ENCODE results near the gene BPHL.
"Not testable (repeated sequence)": the region's sequence is repeated elsewhere in the genome, so short reads cannot be mapped to it uniquely, and the experiment has no call there.

Gene BPHL

DNA sequence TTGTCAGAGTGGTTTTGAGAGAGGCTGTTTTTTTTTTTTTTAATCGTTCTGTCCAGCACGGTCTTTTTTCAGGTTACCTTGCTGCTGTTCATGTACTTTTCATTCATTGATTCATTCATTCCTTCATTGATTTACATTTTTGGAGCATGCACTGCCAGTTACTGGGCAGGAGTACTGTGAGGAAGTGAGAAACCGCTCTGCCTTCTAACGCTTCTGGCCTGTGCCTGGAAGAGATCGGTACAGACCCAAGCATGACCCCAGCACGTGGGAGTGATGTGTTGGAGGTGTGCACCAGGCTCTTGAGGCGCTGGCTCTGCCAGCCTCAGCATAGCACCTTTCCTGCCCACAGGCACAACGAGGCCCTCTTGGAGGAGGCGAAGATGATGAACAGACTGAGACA is 41.1 kb upstream of the BPHL start:
- Histone ChIP-seq H3K9me3 (ENCODE audit: insufficient read depth, low read length) (no peaks in the 10 kb centered on the region), H3F3A (ENCODE audit: insufficient read depth) (no peaks in the 10 kb centered on the region; the same call in 1 of the 2 replicates), H3K9ac (ENCODE audit: low read length) (no peak overlapping the region), H3K4me3 (ENCODE audit: insufficient read depth, low read length, poor library complexity, severe bottlenecking) (no peak overlapping the region), H3K9me2 (replicated peaks; ENCODE audit: insufficient read depth, low read length) (no peaks in the 10 kb centered on the region), H3K79me2 (ENCODE audit: insufficient read depth, low read length) (peaks cover 44% of the 10 kb centered on the region), H2AFZ (ENCODE audit: low read depth, low read length, severe bottlenecking) (no peak overlapping the region), H3K27ac (ENCODE audit: low read depth, low read length) (no peak overlapping the region), H3K4me2 (ENCODE audit: low read depth, low read length, poor library complexity, severe bottlenecking) (no peak overlapping the region), H3K27me3 (ENCODE audit: low read length) (no peaks in the 10 kb centered on the region), H3K36me3 (ENCODE audit: low read length) (peaks cover 10% of the 10 kb centered on the region), H4K20me1 (ENCODE audit: low read depth, low read length) (no peaks in the 10 kb centered on the region)
- TF ChIP-seq, protein P1, sequence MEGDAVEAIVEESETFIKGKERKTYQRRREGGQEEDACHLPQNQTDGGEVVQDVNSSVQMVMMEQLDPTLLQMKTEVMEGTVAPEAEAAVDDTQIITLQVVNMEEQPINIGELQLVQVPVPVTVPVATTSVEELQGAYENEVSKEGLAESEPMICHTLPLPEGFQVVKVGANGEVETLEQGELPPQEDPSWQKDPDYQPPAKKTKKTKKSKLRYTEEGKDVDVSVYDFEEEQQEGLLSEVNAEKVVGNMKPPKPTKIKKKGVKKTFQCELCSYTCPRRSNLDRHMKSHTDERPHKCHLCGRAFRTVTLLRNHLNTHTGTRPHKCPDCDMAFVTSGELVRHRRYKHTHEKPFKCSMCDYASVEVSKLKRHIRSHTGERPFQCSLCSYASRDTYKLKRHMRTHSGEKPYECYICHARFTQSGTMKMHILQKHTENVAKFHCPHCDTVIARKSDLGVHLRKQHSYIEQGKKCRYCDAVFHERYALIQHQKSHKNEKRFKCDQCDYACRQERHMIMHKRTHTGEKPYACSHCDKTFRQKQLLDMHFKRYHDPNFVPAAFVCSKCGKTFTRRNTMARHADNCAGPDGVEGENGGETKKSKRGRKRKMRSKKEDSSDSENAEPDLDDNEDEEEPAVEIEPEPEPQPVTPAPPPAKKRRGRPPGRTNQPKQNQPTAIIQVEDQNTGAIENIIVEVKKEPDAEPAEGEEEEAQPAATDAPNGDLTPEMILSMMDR (IDR thresholded peaks at IDR 0.05; ENCODE audit: insufficient read depth, low read length, poor library complexity, severe bottlenecking), result no peak
- no peak for TF ChIP-seq EZH2phosphoT487 (conservative IDR thresholded peaks at IDR 0.05; ENCODE audit: low read length)

DNA sequence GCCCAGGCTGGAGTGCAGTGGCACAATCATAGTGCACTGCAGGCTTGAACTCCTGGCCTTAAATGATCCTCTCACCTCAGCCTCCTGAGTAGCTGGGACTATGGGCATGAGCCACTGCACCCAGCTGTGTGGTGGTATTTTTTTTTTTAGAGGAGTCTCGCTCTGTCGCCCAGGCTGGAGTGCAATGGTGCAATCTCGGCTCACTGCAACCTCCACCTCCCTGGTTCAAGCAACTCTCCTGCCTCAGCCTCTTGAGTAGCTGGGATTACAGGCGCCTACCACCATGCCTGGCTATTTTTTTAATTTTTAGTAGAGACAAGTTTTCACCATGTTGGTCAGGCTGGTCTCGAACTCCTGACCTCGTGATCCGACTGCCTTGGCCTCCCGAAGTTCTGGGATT is 39.6 kb upstream of the BPHL start:
- not testable (repeated sequence) for H3F3A ChIP-seq (ENCODE audit: insufficient read depth); H3K9me3 ChIP-seq (ENCODE audit: insufficient read depth, low read length); H3K36me3 ChIP-seq (ENCODE audit: low read length); H3K27me3 ChIP-seq (ENCODE audit: low read length); H3K4me3 ChIP-seq (ENCODE audit: insufficient read depth, low read length, poor library complexity, severe bottlenecking); H2AFZ ChIP-seq (ENCODE audit: low read depth, low read length, severe bottlenecking); H3K27ac ChIP-seq (ENCODE audit: low read depth, low read length); H3K4me2 ChIP-seq (ENCODE audit: low read depth, low read length, poor library complexity, severe bottlenecking); H3K9ac ChIP-seq (ENCODE audit: low read length); H4K20me1 ChIP-seq (ENCODE audit: low read depth, low read length); H3K9me2 ChIP-seq (replicated peaks; ENCODE audit: insufficient read depth, low read length)
- peaks cover 30% of the 10 kb centered on the region for H3K79me2 ChIP-seq (ENCODE audit: insufficient read depth, low read length)

DNA sequence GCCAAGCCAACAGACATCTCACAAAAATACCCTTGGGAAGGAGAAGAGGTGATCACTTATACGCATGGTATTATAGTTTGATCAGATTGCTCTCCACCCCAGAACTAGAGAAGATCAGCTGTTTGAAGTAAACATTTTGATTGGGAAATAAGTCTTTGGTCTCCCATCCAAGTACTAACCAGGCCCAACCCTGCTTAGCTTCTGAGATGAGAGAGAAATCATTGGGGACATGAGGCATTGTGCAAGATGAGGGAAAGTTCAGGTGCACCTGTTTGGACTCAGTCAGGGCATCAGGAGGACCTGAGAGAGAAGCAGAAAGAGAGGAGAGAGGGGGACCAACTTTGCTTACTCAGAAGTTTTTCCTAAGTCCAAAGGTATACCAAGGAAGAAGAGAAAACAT is 38.8 kb upstream of the BPHL start:
- H3K27ac ChIP-seq (ENCODE audit: low read depth, low read length), result no peak overlapping the region
- no peaks in the 10 kb centered on the region for H3K27me3 ChIP-seq (ENCODE audit: low read length)
- H4K20me1 ChIP-seq (ENCODE audit: low read depth, low read length), result no peaks in the 10 kb centered on the region
- no peaks in the 10 kb centered on the region for H3K9me2 ChIP-seq (replicated peaks; ENCODE audit: insufficient read depth, low read length)
- no peaks in the 10 kb centered on the region for H3K9me3 ChIP-seq (ENCODE audit: insufficient read depth, low read length)
- no peak overlapping the region for H3K9ac ChIP-seq (ENCODE audit: low read length)
- no peaks in the 10 kb centered on the region for H3F3A ChIP-seq (ENCODE audit: insufficient read depth)
- H3K36me3 ChIP-seq (ENCODE audit: low read length), result peaks cover 10% of the 10 kb centered on the region
- no peak for TF ChIP-seq EZH2phosphoT487 (conservative IDR thresholded peaks at IDR 0.05; ENCODE audit: low read length)
- TF ChIP-seq, protein P1 (IDR thresholded peaks at IDR 0.05; ENCODE audit: insufficient read depth, low read length, poor library complexity, severe bottlenecking), result no peak
- no peak overlapping the region for H3K4me3 ChIP-seq (ENCODE audit: insufficient read depth, low read length, poor library complexity, severe bottlenecking)
- no peak overlapping the region for H2AFZ ChIP-seq (ENCODE audit: low read depth, low read length, severe bottlenecking)
- H3K4me2 ChIP-seq (ENCODE audit: low read depth, low read length, poor library complexity, severe bottlenecking), result no peak overlapping the region
- peaks cover 25% of the 10 kb centered on the region for H3K79me2 ChIP-seq (ENCODE audit: insufficient read depth, low read length)

DNA sequence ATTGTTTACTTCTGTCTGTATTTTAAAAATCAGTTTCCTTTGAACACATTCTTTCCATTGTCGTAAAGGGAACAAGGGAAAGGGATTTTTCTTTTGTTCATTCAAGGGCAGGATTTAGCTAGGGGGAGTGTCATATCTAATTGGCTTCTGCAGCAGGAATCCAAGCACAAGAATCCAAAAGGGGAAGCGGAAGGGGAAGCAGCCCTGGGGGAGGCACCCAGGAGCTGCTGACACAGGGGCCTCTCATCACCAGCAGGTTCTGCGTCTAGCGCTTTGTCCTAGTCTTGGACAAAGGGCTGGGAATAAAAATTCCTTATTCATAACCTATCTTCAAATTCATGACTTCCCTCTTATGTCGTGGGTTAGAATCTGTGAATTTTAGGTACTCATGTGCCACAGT is 36.6 kb upstream of the BPHL start:
- no peaks in the 10 kb centered on the region for H3K9me3 ChIP-seq (ENCODE audit: insufficient read depth, low read length)
- H3K79me2 ChIP-seq (ENCODE audit: insufficient read depth, low read length), result peaks cover 4% of the 10 kb centered on the region; the same call in 1 of the 2 replicates
- no peak overlapping the region for H3K9ac ChIP-seq (ENCODE audit: low read length)
- H2AFZ ChIP-seq (ENCODE audit: low read depth, low read length, severe bottlenecking), result no peak overlapping the region
- no peak overlapping the region for H3K4me2 ChIP-seq (ENCODE audit: low read depth, low read length, poor library complexity, severe bottlenecking)
- TF ChIP-seq, protein P1 (IDR thresholded peaks at IDR 0.05; ENCODE audit: insufficient read depth, low read length, poor library complexity, severe bottlenecking), result no peak
- no peak for TF ChIP-seq EZH2phosphoT487 (conservative IDR thresholded peaks at IDR 0.05; ENCODE audit: low read length)
- H3F3A ChIP-seq (ENCODE audit: insufficient read depth), result no peaks in the 10 kb centered on the region
- no peak overlapping the region for H3K27ac ChIP-seq (ENCODE audit: low read depth, low read length)
- no peaks in the 10 kb centered on the region for H3K9me2 ChIP-seq (replicated peaks; ENCODE audit: insufficient read depth, low read length)
- H4K20me1 ChIP-seq (ENCODE audit: low read depth, low read length), result no peaks in the 10 kb centered on the region
- peaks cover 10% of the 10 kb centered on the region for H3K36me3 ChIP-seq (ENCODE audit: low read length)
- H3K27me3 ChIP-seq (ENCODE audit: low read length), result no peaks in the 10 kb centered on the region
- H3K4me3 ChIP-seq (ENCODE audit: insufficient read depth, low read length, poor library complexity, severe bottlenecking), result no peak overlapping the region
